Endometrial microvascular endothelial cells (primary cell): ENCODE data around the gene CACNA2D3. TPM values are rescaled to one million over a fixed set of nuclear protein-coding genes. Genes with fewer than 3 reads are reported as not detected.

Experiments used
- in situ Hi-C: cut with HindIII; loops from 2 replicates; pipeline ENCODE4 v1.10.0; 2017; ENCODE audit warnings: low sequenced_read_pairs, low pct_unique_long_range_greater_than_20kb; ENCODE audit errors: inconsistent ontology term
- total RNA-seq: library from RNA; depleted of rRNA; stranded (reverse); fragments of >200 nt; gene quantifications from one replicate; pipeline ENCODE4 v1.2.3, GENCODE V29; 2015; ENCODE audit errors: inconsistent ontology term

CACNA2D3 gene
- total RNA-seq, 1 donor from 2014 or later: not detected

DNA sequence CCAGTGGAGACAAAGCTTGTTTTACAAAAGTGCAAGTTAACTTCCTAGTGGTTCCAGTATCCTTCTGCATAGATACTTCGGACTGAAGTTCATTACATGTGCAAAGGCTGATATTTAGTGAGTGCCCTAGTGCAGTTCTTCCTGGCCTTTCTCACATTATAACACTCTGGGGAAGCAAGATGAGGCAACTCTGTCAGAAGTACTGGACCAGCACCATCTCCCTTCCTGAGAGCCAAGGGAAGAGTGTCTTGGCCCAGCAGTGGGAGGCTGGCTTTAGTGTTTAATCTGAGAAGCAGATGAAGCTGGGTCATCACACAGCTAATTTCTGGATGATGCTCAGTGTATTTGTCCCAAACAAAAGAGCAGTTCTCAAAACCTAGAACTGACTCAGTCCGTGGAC, 397.7 kb downstream of the CACNA2D3 start:
- in situ Hi-C loops: no loop called here

DNA sequence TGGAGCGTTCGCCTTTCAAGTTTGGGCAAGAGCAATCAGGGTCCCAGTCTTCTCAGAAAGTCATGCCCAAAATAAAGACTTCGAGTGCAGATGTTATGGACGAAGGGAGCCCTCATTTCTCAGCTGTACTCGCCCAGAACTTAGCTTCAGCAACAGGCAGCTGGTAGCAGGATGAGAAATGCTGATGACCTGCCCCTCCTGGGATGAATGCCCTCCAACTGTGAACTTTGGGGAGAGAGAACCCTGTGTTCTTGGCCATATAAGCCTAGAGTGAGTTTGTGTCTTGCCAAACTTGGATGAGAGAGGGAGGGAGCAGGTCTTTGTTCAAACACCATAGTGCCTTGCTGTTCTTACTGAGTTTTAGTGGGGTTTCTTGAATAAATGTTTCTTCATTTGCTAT, 405.2 kb downstream of the CACNA2D3 start:
- in situ Hi-C loops: no loop called here

DNA sequence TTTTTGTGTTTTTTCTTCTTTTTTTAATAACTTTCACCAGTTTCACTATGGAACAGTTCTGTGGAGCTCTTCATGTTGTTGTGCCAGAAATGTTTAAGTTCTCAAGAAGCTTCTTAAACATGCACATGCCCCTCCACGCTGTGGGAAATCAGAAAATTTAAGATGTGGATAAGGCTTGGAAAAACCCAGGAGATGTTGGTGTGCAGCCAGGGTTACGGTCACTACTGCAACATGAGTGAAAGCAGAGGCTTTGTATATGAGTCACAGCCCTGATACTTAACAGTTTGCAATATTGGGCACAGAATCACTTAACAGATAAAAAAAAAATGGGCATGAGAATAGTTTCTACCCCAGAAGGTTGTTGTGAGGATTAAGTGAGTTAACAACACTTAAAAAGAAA, 405.6 kb downstream of the CACNA2D3 start:
- in situ Hi-C loops: no loop called here

DNA sequence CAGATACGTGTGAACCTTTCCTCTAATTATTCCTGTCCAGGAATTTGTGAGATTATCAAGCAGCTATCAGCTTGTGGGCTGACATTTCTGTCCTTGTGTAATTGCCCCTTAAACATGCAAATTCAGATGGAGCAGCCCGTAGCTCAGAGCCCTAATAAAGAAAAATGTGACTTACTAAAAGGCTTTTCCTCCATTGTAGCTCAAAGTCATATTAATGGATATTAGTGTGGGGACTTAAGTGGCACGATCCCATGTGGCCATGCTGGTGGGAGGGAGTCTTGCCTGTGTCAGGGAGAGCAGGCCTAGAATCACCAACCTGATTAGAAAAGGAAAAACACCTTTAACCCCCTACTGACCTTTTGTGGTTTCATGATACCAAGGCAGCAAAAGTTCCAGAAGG, 406.3 kb downstream of the CACNA2D3 start:
- in situ Hi-C loops: no loop called here

DNA sequence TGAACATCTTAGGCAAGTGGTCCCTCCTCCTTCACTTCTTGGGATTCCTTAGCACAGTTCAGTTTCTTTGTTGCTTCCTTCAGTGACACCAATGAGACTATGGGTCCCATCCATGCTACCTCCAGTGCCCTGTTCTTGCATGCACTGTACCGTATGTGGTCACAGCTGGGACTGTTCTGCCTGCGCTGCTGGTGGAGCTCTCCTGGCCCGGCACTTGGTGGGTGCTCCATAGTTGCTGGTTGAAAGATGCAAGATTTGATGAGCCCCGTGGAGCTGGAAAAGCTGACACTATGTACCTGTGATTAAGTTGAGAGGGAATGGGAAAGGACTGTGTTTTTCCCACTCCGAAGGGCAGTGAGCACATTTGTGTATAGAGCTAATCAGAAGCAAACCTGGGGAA, 407.7 kb downstream of the CACNA2D3 start:
- in situ Hi-C loops: no loop called here

DNA sequence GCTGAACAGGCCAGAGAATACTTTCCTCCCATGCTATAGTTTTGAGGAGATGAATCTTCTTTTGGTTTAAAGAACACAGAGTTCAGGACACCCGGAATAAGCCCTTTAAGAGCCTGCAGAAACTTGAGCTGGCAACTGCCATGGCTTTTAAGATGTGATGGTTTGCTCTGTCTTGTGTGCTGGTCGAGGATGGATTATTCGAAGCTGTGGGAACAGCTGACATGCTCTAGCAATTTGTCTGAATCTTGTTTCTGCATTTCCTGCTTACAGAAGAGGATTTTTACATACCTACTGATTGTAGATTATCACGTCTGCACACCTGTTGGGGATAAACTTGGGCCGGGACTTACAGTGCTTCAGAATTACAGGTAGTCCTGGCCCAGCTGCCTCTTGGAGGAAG, 408.6 kb downstream of the CACNA2D3 start:
- in situ Hi-C loops: no loop called here

DNA sequence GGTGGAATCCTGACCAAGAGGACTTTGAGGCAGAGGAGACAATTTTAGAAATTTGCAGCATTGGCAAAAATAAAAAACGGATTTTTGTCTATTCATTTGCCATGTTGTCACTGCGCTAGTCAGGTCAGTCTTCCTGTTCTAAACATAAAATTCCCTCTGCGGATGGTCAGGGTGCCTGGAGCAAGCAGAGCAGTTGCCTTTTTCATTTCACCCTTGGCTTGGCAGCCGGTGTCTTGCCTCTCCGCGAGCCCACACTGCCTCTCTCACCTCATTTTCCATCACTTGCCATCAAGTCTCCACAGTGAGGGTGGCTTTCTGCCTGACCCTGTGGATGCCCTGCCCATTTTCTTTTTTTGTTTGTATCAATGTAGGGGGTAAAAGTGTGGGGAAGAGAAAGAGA, 409.4 kb downstream of the CACNA2D3 start:
- in situ Hi-C loops: no loop called here

DNA sequence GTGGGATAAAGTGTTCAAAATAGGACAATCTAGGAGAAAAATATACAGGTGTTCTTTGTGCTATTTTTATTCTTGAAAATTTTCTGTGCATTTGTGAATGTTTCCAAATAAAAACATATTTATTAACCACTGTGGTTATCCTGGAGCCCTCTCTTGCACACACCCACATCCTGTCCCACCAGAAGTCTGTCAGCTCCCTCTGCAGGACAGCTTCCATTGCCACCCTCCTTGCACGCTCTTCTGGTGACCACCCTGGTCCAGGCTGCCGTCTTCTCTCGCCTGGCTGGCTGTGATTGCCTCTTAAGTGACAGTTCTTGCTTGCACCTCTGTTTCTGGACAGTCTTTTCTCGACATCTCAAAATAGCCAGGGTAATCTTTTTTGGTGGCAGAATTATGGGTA, 411.5 kb downstream of the CACNA2D3 start:
- in situ Hi-C loops: no loop called here

DNA sequence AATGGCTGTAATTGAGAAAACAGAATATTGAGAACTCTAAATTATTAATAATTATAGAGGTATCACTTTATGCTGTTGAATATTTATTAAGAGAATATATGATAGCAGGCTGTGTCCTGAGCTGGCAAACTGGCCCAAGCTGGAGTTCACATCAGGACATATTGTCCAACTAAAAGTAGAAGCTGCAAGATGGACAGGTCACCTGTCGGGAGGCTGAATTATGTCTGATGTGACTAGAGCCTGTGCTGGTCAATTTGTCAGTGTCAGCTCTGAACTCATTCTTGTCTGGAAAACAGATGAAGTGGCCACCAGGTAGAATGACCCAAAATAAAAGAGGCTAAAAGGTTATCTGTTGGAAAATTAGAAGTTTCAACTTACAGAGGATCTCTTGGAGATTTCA, 413.3 kb downstream of the CACNA2D3 start:
- in situ Hi-C loops: no loop called here

DNA sequence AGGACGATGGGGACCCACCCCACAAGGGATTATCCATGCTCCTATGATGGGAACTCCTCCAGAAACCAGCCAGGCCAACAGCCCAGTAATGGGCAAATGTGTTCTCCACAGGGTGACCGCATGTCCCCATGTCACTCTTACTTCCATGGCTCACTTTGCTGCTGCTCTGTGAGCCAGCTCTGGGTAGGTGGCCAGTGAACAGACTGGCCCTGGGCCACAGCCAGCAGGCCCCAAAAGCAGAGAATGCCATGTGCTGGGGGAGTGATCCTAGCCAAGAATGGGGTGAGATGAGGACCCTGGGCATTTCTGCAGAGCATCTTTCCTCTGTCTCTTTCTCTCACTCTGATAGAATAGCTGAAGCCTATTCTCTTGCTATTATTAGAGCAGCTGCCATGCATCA, 414.1 kb downstream of the CACNA2D3 start:
- in situ Hi-C loops: no loop called here

DNA sequence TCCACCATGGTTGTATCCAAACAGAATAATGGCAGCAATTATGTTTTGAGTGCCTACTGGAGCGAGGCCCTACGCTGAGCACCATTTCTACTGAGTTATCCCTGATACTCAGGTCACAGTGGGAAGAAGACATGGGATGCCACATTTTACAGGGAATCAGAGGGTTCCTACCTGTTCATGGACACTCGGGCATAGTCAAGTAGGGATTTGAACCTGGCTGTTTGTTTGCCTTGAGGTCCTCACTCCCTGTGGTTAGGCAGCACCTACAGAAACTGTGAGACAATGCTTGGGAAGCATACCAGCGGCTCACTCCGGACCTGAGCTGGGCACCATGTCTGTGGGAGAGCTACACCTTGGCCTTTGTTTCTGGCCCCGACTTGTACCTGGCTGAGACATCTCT, 415.2 kb downstream of the CACNA2D3 start:
- in situ Hi-C loops: no loop called here

DNA sequence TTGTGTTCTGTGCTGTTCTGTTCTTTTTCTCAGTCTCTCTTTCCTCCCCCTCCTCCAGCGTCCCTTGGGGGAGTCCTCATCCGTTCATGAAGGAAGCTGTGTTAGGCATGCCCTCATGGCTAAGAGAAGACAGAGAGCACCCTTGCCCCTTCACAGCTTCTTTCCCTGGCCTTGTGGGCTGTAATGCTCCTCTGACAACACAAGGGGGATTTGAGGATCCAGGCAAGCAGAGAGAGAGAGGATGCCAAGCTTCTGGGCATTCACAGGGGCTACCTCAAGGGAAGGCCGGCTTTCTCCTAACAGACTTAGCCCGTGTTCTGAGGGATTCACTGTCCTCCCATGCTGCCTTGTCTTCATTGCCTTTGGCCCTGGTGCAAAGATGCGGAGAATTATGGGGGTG, 416.0 kb downstream of the CACNA2D3 start:
- in situ Hi-C loops: no loop called here

DNA sequence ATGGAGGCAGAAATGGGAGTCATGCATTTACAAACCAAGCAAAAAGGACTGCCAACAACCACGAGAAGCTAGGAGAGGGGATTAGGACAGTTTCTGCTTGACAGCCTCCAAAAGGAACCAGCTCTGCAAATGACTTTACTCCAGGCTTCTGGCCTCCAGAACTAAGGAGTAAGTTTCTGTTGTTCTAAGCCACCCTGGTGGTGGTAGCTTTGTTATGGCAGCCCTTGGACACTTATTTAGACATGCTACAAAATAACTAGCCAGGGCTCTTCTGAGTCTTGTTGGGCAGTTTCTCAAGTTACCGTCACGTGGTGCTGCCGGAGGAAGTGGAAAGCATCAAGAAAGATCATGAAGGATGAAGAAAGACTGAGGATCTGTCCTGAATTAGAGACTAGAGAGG, 419.0 kb downstream of the CACNA2D3 start:
- in situ Hi-C loops: no loop called here

DNA sequence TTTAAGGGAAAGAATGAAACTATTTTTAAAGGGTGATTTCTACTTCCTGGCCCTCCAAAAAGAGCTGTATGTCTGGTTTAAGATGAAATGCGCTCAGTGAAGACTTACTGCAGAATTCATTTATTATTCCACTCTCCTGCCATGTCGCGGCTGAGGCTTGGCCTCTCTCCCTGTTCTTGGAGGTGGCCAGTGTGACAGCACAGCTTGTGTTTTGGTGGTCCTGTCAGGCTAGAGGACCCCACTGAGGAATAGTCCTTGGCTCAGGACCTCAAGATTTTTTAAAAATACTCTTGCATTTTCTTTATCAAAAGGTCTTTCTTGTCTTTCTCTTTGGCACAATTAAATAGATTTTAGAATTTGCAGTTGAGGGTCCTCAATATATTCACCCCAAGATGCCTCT, 421.1 kb downstream of the CACNA2D3 start:
- in situ Hi-C loops: no loop called here

DNA sequence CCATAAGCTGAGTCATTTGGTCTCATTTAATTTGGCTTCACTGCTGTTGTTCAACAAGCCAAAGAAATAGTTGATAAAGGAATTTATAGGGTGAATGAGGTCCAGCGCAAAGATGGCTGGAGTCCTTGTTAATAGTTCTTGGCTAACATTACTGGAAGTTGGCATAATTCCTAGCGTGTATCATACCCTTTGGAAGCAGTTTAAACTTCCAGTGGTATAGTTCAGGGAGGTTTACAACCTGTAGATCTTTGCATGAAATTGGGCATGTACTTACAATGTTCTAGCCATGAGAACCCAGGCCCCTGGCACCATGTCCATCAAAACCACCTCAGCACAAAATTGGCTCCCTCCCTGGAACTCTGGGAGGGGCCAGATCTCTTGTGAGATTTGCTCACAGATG, 424.7 kb downstream of the CACNA2D3 start:
- in situ Hi-C loops: no loop called here

DNA sequence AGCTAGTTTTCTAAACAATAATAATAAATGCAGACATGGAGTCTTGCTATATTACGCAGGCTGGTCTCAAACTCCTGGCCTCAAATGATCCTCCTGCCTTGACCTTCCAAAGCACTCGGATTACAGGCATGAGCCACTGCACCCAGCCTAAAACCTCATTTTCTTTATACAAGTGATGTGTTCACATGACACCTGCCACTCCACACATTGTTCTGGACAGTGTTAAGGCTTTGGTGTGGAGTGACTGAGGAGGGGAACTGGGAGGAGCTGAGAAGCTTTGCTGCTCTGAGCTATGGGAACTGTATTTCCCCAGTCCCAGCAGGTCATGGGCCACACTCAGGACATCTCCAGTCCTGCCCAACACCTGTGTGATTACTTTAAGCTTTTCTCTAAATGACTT, 425.5 kb downstream of the CACNA2D3 start:
- in situ Hi-C loops: no loop called here

DNA sequence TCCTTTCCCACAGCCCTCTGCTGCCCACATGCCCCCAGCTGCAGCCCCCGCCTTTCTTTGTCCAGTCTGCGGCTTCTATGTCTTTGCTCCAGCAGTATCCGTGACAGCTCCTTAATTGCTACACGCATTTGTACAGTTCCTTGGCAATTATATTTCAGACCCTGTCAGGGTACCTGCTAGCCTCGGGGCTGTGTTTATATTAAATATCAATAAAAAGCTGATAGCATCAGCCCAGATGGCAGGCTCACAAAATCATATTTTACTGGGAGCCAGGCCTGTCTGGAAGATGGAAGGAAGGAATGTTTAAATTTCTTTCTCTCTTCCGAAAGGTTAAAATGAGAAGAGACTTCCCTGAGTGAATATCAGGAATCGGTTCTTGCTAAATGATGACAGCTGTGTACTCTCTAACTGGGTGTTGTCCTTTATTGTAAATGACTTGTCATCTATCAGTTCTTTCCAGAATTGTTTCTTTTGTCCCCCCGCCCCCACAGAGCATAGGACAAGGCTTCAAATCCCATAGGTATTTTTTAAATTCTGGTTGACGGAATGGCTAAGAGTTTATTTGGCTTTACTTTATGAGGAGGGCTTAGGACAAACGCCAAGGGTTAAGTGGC, 427.4 kb downstream of the CACNA2D3 start:
- in situ Hi-C loops: no loop called here

DNA sequence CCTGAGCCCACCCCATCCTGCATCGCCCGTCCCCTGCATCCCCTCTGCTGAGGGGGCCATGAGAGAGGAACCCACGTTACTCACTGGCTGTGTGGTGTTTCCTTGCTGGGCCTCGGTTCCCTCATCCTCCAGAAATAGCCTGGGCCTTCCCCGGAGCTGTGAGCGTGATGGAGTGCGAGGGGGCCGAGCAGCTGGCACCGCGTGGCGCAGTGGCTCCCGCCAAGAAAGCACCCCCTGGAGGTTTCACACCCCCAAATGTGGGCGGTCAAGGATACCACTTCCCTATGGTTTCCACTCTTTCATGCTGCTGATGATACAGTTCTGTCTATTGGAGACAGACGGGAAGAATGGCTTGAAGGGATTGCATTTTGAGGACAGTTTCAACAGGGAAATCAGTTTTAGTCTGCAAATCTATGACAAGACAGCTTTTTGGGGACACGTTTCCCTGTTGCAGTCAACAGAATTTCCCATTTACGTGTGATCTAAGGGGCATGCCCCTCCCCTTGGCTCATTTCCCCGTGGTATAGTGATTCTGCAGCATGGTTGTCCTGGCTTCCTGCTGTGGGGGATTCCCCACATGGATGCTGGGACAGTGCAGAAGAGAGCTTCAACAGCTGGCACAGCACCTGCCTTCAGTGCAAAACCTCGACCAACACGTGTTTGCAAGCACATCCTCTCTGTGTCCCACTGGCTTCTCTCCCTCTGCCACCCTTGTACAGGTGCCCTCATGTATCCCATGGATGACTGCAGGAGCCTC, 428.0 kb downstream of the CACNA2D3 start:
- in situ Hi-C loops: no loop called here

DNA sequence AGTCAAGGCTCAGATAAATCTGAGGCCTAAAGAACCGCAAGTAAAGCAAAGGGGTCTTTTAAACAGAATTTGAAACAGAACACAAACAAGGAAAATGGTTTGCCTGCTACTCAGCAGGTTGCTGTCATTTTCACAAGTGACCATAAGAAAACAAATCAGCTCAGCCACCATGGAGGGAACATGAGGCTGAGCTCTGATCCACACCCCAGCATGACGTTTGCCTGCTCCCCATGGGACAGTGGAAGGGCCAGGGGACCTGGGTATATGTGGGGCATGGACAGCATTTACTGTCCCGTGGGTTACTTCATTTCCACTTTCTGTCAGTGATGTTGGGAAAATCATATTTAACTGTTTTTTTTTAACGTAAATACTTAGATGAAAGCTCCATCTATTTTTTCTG, 434.3 kb downstream of the CACNA2D3 start:
- in situ Hi-C loops: no loop called here

DNA sequence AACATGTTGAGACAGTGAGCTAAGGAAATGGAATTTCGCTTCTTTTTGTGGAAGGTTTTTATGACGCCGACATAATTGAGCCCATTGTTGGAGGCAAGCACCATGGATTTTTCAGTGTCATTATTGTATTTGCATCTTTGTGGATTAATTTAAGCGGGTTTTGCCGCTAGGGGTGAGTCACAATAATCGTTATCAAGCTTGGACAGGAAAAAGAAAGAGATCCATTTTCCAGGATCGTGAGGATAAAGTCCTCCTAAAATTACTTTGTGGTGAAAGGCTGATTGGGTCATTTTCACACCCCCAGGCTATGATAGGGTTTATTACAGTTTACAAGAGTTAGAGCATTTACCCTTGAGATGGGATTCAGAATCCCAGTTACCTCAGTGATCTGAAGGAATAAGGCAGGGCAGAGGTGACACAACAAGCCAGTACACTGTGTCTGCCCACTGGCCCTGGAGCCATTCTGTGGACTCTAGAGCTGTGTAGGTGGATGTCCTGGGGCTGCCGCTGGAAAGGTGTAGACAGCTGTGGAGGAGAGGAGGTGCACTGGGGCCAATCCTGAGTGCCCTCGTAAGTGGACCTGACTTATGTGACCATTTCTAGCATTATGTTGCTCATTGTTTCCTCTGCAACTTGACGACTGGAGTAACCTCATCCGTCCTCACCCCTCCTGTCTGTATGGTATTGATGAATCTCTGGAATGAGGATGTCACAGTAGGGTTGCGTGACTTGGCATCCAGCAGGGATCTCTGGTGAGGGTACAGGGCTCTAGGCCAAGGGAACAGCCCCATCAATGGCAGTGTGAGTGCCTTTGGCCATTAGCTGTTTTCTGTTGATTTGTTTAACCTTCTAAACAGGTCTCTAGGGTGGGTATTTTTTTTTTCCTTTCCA, 435.4 kb downstream of the CACNA2D3 start:
- in situ Hi-C loops: no loop called here
